Left lung (tissue), 10 donors: ENCODE measurements around the gene FAM171A2. TPM values are rescaled to one million over a fixed set of nuclear protein-coding genes. Genes with fewer than 3 reads are reported as not detected.
A peak's percentile ranks its signal among the peaks of the same experiment; 100 is the strongest.

Experiments used
- ATAC-seq: fragments of 200-7000 bp; cut with Tn5 transposase; one replicate; pipeline ENCODE4 v1.9.1; 2020; ENCODE audit warnings: moderate library complexity
- DNase-seq, 4 donors: peaks; one replicate each; pipeline ENCODE4 v3.0.0-alpha.2; 2013 to 2020
- H3K27ac ChIP-seq, 2 donors: fragments of 200-600 bp; sonication (generic) in 1 of 2; one replicate each; pipeline versions ENCODE4 v1.5.0 to v1.8.0; 2020 to 2021
- H3K27me3 ChIP-seq, 2 donors: fragments of 200-600 bp; sonication (generic) in 1 of 2; one replicate each; pipeline versions ENCODE4 v1.5.0 to v1.8.0; 2020 to 2021
- H3K36me3 ChIP-seq, 2 donors: fragments of 200-600 bp; sonication (generic) in 1 of 2; one replicate each; pipeline versions ENCODE4 v1.5.0 to v1.8.0; 2020 to 2021
- H3K4me1 ChIP-seq, 2 donors: fragments of 200-600 bp; one replicate each; pipeline ENCODE4 v1.8.0; 2021
- H3K4me3 ChIP-seq, 2 donors: fragments of 200-600 bp; sonication (generic) in 1 of 2; one replicate each; pipeline versions ENCODE4 v1.5.0 to v1.8.0; 2020 to 2021; ENCODE audit warnings: mild to moderate bottlenecking in 1 of 2
- H3K9me3 ChIP-seq, 2 donors: fragments of 200-600 bp; sonication (generic) in 1 of 2; one replicate each; pipeline versions ENCODE4 v1.5.0 to v1.8.0; 2020 to 2021
- intact Hi-C, 2 donors: fragments of 100-400 bp; cut with DNase I; formaldehyde crosslinking; loops; one replicate each; pipeline versions ENCODE4 v1.11.2 to v1.14.2; 2022
- polyA plus RNA-seq, 6 donors: library from polyadenylated mRNA; unstranded; fragments of 120-200 nt; gene quantifications; one replicate each; pipeline ENCODE4 v1.2.1, GENCODE V29; 2013; ENCODE audit not compliant: insufficient read length in 6 of 6
- total RNA-seq, 2 donors: library from RNA; stranded (reverse); fragmentation: NEBNext Ultra II Directional; extraction: Animal tissue kit (Norgen Biotek cat#: 25700); gene quantifications; one replicate each; pipeline ENCODE4 v1.2.1, GENCODE V29; 2021
- TF ChIP-seq, protein P1 (sequence below), 2 donors: fragments of 200-600 bp; sonication (generic) in 1 of 2; IDR thresholded peaks; one replicate each; pipeline versions ENCODE4 v1.5.0 to v1.8.0; 2021; ENCODE audit warnings: antibody characterized with exemption in 2 of 2
- donor health status: DM: no; HTN: yes; CAD: no.
- donor health status: DM: no; HTN: no; CAD: no.

The FAM171A2 gene
- total and polyA plus RNA-seq, 8 donors: 1.4 to 34.0 (median 29.4) TPM

DNA sequence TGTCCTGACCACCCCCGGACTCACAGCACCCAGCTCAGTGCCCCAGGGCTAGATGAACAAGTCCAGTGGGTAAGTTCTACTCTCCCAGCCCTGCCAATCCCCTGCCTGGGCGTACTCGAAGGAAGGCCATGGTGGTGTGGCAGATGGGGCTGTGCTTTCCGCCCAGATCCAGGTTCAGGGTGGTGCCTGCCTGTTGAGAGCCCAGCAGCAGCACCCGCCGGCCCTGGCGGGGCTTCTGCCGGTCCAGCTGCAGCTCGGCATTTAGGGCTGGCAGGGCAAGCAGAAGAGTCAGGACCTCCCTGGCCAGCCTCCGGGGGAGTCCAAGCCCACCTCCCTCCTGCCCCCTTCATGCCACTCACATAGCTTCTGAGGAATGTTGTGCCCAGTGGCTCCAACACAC, 16.2 kb upstream of the FAM171A2 start:
- TF ChIP-seq, protein P1, sequence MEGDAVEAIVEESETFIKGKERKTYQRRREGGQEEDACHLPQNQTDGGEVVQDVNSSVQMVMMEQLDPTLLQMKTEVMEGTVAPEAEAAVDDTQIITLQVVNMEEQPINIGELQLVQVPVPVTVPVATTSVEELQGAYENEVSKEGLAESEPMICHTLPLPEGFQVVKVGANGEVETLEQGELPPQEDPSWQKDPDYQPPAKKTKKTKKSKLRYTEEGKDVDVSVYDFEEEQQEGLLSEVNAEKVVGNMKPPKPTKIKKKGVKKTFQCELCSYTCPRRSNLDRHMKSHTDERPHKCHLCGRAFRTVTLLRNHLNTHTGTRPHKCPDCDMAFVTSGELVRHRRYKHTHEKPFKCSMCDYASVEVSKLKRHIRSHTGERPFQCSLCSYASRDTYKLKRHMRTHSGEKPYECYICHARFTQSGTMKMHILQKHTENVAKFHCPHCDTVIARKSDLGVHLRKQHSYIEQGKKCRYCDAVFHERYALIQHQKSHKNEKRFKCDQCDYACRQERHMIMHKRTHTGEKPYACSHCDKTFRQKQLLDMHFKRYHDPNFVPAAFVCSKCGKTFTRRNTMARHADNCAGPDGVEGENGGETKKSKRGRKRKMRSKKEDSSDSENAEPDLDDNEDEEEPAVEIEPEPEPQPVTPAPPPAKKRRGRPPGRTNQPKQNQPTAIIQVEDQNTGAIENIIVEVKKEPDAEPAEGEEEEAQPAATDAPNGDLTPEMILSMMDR (IDR thresholded peaks at IDR 0.05): no peak
- ATAC-seq (no peak), DNase-seq (no peak)
- intact Hi-C loops: no loop called here
- Histone ChIP-seq H3K27me3 (peaks cover 0 to 36% of the 10 kb centered on the region in 2 donors), H3K27ac (no peak overlapping the region), H3K4me3 (no peak overlapping the region), H3K4me1 (peaks cover 3 to 11% of the 10 kb centered on the region in 2 donors), H3K36me3 (no peaks in the 10 kb centered on the region), H3K9me3 (no peaks in the 10 kb centered on the region)

DNA sequence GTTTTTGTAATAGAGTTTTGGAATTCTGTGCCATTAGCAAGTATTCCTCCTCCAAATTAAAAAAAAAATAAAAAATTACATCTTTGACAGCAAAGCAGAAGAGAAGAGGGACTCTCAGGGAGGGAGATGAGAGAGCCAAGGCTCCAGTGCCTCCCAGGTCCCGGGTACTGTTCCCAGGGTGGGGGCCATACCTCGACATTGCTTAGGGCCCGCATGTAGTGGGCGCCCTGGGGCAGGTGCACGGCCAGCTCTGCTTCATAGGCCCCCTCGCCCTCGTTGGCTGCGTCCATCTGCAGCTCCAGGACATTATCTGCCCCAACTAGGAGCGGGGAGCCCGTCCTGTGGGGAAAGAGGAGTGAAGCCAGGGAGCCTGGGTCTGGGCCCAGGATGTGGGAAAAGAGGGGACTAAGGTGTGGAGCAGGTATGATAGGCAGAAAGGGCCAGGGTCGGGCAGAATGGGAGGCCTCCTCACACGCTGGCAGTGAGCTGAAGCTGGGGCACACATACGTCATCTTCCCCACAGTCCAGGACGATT, 14.6 kb upstream of the FAM171A2 start:
- peaks cover 0 to 26% of the 10 kb centered on the region in 2 donors for H3K27me3 ChIP-seq
- ATAC-seq: no peak
- intact Hi-C loops: no loop called here
- no peak overlapping the region for H3K4me3 ChIP-seq
- H3K27ac ChIP-seq: no peak overlapping the region
- DNase-seq: no peak
- no peaks in the 10 kb centered on the region for H3K36me3 ChIP-seq
- H3K9me3 ChIP-seq: no peaks in the 10 kb centered on the region
- TF ChIP-seq, protein P1 (IDR thresholded peaks at IDR 0.05): no peak
- H3K4me1 ChIP-seq: peaks cover 0 to 6% of the 10 kb centered on the region in 2 donors

- intact Hi-C loops: no loop called here
- no peaks in the 10 kb centered on the region for H3K36me3 ChIP-seq
- H3K4me3 ChIP-seq: no peak overlapping the region
- DNase-seq: no peak
- H3K4me1 ChIP-seq: peaks cover 0 to 6% of the 10 kb centered on the region in 2 donors
- ATAC-seq: no peak
- H3K27ac ChIP-seq: no peak overlapping the region
- TF ChIP-seq, protein P1 (IDR thresholded peaks at IDR 0.05): no peak
- no peaks in the 10 kb centered on the region for H3K9me3 ChIP-seq
- H3K27me3 ChIP-seq: peaks cover 0 to 24% of the 10 kb centered on the region in 2 donors
Measured at GRCh38 chr17:44376779-44377178, 13.1 kb upstream of the FAM171A2 start.

DNA sequence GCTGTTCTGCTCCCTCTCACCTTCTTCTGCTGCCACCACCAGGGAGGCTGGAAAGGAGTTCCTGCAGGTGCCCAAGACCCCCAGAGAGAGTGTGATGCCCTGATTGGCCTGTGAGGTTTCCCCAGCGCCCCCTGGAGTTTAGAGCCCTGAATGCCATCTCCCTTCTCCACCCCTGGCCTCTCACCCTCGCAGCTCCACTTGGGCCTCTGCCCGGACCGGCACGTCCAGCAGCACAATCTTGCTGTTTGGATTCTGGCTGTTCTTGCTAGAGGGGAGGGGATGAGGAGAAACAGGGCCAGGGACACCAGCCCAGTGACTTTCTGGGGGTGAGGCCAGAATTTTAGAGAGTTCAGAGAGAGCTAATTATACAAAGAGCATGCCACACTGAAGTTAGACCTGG, 12.5 kb upstream of the FAM171A2 start:
- Histone ChIP-seq H3K36me3 (no peaks in the 10 kb centered on the region), H3K9me3 (no peaks in the 10 kb centered on the region), H3K4me1 (peaks cover 0 to 6% of the 10 kb centered on the region in 2 donors), H3K27ac (no peak overlapping the region), H3K27me3 (peaks cover 0 to 27% of the 10 kb centered on the region in 2 donors), H3K4me3 (no peak overlapping the region)
- intact Hi-C loops: no loop called here
- TF ChIP-seq, protein P1 (IDR thresholded peaks at IDR 0.05): peak in 1 of 2 donors; percentile 23
- ATAC-seq (peak; percentile 46), DNase-seq (peak in 2 of 4 donors; percentile 44 to 83)

GRCh38 chr17:44375196-44376017, 11.8 kb upstream of the FAM171A2 start:
- peak; percentile 17 for ATAC-seq
- TF ChIP-seq, protein P1 (IDR thresholded peaks at IDR 0.05): no peak
- Histone ChIP-seq H3K27ac (no peak overlapping the region), H3K4me3 (no peak overlapping the region), H3K4me1 (peaks cover 0 to 6% of the 10 kb centered on the region in 2 donors), H3K36me3 (no peaks in the 10 kb centered on the region), H3K9me3 (no peaks in the 10 kb centered on the region), H3K27me3 (peaks cover 0 to 34% of the 10 kb centered on the region in 2 donors)
- no peak for DNase-seq
- intact Hi-C loops: no loop called here
